NCI-H1436 (cell line): ENCODE measurements around the gene CRISP2.

Source experiments
- DNase-seq: peaks from one replicate; lab custom pipeline; 2025; lab: John Stamatoyannopoulos, UW

CRISP2 gene

GRCh38 chr6:49662231-49662891, 51.0 kb downstream of the CRISP2 start:
- no peak for DNase-seq

DNA sequence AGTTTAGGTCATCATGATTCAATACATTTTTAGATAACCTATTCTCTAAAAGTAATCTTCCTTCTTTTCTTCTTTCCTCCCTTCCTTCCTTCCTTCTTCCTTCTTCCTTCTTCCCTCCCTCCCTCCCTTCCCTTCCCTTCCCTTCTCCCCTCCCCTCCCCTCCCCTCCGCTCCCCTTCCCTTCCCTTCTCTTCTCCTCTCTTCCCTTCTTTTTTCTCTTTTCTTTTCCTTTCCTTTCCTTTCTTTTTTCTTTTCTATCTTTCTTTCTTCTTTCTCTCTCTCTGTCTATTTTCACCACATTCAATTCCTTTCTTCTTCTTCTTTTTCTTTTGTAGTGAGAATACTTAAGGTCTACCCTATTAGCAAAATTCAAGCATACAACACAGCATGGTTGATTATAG, 59.4 kb downstream of the CRISP2 start:
- DNase-seq, result no peak

GRCh38 chr6:49653438-49653837, 59.9 kb downstream of the CRISP2 start:
- no peak for DNase-seq

DNA sequence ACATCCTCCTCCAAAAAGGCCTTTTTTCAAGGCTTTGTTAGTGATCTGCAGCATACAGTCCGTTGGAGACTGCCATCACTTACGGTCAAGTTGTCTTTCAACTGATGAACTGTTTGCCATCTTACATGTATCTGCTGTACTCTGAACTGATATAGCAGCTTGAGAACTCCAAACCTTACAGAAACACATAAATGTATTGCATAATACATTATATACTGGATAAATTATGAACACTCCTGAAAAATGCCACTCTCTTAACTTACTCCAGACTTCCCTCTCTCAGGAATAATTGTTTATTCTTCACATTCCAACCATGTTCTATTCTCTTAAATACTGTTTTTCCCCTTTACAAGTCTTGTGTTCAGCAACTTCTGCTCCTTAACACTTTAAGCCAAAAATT, 62.1 kb downstream of the CRISP2 start:
- DNase-seq, result no peak

- DNase-seq, result no peak
Observed at GRCh38 chr6:49649988-49650387, 63.4 kb downstream of the CRISP2 start.

- no peak for DNase-seq
Observed at GRCh38 chr6:49648036-49648435, 65.3 kb downstream of the CRISP2 start.

DNA sequence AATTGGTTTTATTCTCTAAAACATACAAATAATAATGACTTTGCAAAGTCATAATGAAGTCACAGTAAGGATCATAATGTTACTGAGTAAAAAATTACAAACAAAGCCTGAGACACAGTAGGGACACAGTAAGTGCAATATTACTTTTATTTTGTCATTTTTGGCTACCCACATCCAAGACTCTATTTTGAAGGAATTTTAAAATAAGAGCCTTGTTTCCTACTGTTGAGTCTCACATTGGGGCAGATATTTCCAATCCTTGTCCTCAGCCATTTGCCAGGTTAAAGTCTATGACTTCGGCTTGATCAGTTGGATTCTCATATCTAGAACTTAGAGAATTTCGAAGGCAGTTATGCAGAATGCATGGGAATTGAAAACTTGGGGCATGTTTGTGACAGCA, 65.9 kb downstream of the CRISP2 start:
- no peak for DNase-seq

DNA sequence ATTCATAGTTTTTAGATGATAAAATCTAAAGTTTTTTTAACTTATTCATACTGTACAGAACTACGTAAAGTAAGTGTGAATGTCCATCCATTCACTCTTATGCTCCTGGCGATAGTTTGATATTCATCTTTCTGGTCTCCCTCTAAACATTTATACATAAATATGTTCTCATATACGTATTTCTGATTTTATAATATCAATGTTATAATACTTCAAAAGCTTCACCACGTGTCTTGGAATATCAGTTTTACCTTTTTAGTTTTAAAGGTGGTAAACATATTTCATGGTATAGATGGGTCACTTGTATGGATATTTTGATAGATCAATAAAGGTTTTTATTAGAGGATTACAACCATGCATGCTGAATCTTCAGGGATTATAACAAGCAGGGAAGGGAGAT, 66.4 kb downstream of the CRISP2 start:
- DNase-seq, result no peak

DNA sequence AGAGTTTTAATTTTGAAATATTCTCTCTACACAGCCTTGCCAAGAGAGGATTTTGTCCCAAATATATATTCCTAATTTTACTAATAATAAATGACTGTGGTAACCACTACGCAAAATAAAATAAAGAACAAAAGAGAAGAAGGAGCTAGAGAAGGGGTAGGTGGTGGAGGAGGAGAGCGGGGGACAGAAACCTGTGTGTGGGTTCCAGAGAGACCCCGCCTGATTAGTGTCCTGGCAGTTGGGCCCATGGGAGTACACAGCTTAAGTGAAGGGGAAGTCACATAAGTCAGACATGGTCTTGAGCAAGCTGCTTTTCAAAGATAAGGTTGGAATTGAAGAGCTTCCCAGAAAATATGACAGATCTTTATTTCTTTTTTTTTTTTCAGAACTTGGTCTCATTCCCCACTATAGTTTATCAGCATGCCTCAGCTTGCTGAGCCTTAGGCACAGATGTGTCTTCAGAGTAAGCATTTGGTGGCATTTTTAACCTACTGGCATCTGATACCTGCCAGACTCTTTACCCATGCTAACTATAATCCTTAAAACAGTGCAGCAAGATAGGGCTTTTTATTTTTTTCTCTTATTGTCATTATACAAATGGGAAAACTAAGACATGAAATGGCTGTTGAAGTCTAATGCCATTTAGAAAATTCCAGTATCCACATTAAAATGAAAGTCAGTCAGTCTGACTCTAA, 67.1 kb downstream of the CRISP2 start:
- no peak for DNase-seq

- DNase-seq, result no peak
Observed at GRCh38 chr6:49645139-49645538, 68.2 kb downstream of the CRISP2 start.
